Fibroblast of peridontal ligament (primary cell): ENCODE data around the gene PABPC3.

ENCODE experiments used
- DNase-seq: peaks from one replicate; pipeline ENCODE4 v3.0.0-alpha.2; 2010; ENCODE audit errors: extremely low read depth

PABPC3 gene

DNA sequence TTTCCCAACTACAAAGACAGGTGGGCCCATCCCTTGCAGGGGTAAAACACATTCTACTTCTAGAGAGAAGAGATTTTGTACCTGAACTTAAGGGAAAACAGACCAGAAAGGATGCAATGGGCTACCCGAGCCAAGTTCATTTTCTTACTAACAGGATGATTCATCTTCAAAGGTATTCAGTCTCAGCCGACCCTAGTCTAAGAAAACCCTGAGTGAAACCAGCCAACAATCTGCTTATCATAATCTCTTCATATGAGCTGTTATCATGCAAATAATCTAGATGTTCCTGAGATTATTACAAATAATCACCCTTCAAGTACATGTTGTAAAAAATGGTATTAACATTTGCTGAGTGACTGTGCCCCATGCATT is 15.6 kb downstream of the PABPC3 start:
- DNase-seq = no peak

DNA sequence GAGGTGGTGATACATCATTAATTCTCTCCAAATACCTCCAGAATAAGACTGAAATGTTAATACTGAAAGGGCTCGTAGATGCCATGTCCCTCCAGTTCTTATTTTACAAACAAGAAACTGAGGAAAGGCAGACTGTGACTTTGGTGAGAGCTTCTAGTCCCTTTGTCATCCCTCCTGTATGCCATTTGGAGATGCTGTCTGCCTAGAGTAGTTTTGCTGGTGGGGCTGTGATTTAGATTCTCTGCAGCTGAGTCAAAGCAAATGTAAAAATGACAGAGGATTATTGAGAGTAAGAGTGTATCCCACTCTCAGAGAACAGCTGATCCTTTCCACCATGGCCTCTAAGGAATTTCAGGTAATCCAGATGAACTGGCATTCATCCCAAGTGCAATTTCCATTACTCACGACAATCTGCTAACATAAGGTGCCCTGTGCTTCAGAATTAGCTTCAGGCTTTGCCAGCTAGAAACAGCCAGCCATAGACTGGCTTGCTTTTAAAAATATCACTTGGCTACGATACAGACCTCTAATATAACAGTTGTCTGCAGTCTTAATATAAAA is 16.8 kb downstream of the PABPC3 start:
- no peak for DNase-seq

DNA sequence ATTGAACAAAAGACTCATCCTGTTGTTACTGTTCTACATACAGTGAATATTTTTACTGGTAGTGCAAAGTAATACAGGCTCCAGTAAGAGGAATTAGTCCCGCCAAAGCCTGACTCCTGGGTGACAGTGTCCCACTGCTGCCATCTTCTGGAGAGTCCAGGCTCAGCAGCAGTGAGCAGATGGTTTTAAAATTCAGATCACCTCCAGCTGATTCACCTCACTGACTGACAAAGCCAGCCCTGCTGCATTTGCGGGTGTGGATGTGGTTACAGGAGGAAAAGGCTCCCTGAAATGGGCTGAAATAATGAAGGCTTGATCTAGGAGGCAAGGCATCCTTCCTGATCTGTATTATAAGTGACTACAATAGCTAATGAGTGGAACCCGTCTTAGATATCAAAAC is 18.3 kb downstream of the PABPC3 start:
- peak; percentile 73 for DNase-seq

DNA sequence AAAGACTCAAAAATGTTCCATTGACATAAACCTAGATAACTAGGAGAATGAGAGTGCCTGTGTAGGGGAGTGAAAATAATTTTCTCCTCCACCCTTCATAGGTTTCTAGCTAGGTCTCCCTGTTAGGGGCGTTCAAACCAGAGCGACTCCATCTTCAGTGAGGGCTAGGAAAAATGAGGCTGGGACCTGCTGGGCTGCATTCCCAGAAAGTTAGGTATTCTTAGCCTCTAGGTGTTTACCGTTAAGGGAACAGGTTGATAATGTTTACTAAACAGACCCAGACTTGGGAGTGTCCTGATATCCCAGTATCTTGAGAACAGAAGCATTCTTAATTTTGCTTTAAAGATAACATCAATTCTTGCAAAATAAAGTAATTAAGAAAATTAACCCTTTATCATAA is 20.1 kb downstream of the PABPC3 start:
- no peak for DNase-seq

DNA sequence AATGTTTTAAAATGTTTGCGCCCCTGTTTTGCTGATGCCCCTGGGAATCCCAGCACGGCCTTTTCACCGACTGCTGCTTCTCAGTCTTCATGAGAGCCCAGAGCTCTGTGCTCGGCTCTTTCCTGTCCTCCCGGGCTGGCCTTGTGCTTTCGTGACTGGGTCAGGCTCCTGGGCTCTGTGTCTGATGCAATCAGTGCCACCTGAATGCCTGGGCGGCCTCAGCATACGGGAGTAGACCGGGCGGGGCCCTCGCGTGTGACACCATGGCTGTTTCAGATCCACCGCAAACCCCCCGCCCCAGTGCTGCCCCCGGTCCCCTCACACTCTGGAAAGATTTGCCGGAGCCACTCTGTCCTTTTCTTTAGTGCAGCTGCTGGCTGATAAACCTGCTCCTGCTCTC is 21.4 kb downstream of the PABPC3 start:
- DNase-seq = no peak

DNA sequence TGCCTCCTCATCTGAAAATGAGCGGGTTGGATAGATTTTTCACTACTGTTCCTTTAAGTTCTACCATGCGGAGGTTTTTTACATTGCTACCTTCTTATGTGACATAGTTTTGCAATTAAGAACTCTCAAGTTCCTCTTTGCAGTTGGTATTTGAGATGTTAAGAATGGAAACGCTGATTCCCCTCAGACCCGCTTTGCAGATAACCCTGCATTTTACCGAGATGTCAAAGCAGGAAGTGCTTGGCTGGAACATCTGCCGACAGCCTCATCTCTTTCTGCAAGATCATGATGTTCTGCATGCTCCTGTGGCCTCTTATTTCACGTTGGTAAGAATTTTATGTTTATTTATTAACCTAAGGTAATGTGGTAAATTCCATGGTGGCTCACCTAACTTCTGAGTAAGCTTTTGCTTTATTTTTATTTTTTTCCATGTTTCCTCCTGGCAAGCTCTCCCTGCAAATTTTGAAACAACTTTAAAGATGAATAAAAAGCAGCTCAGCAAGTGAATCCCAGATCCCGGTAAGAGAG is 22.5 kb downstream of the PABPC3 start:
- no peak for DNase-seq

DNA sequence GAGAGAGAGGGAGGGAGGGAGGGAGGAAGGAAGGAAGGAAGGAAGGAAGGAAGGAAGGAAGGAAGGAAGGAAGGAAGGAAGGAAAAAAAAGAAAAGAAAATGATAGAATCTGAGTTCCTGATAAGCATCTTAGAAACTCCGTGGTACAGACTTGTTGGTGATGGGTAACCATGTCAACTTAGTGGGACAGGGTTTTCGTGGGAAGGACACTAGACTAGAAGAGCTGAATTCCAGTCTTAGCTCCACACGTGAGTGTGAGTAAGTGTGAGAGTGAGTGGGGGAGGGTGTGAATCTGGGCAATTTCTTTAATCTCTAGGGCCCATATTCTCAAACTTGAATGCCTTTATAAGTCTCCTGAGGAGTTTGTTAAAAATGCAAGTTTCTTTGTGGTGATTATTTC is 35.0 kb downstream of the PABPC3 start:
- no peak for DNase-seq

DNA sequence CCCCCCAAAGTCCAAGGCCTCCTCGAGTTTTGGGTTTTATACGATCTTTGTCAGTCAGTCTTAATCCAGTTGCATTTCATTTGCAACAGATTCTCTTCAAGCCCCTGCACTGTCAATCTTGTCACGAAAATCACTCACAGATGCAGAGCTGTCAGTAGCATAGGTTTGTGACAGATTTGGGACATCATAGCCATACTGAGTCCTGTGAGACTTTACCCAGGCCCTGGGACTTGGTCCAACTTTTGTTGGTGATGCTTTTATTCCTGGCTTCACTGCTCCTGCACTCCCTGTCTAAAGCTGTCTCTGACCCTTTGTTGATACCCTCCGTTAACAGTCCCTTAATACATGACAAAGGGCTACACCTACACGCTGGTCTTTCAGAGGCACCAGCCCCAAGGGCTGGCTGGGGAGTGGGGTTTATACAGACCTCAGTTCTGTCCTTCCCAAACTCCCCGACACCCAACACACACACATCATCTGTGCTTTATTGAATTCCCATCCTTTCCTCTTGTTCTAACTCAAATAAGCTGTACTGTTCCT is 36.0 kb downstream of the PABPC3 start:
- no peak for DNase-seq

DNA sequence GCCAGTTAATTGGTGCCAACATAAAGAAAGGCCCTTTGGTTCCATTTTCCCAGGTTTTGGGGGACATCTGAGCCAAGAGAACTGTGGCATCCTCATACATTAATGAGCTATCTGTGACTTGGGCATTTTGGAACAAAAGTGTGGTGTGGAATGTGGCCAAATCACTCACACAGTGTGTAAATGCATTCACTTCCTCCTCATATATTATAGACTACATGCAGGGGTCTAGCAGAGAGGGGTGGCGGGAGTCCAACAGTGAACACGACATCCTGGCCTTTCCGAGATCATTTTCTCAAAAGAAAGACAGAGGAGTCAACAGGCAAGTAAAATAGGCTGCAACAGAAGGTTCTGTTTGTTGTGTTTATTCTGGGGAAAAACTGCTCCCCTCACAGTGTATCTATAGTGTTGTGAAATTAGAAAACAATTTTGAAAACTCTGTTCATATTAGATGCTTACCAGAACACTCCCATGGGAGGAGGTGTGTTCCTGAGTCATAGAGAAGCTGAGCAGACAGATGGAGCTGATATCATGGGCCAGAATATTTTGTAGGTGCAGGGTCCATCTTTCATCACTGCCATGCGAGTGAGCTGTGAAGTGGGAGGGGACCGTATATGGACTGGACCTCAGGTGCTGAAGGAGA is 36.9 kb downstream of the PABPC3 start:
- DNase-seq = no peak

DNA sequence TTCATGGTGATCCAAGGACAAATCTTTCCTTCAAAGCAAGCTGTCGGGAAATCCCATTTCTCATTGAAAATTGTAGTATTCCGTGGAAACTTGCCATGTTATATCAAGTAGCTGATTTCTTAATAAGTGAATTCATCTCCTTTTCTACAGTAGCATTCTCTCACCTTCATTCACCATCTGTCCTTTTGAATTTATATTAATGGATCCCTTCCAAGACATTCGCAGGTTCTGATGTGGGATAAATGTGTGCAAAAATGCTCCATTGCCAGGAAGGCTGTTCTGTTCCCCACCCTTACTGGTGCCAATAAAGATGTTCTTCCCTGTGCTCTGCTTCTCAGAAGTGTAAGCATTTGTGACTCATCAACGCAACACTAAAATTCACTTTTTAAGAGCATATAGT is 40.0 kb downstream of the PABPC3 start:
- DNase-seq = no peak

DNA sequence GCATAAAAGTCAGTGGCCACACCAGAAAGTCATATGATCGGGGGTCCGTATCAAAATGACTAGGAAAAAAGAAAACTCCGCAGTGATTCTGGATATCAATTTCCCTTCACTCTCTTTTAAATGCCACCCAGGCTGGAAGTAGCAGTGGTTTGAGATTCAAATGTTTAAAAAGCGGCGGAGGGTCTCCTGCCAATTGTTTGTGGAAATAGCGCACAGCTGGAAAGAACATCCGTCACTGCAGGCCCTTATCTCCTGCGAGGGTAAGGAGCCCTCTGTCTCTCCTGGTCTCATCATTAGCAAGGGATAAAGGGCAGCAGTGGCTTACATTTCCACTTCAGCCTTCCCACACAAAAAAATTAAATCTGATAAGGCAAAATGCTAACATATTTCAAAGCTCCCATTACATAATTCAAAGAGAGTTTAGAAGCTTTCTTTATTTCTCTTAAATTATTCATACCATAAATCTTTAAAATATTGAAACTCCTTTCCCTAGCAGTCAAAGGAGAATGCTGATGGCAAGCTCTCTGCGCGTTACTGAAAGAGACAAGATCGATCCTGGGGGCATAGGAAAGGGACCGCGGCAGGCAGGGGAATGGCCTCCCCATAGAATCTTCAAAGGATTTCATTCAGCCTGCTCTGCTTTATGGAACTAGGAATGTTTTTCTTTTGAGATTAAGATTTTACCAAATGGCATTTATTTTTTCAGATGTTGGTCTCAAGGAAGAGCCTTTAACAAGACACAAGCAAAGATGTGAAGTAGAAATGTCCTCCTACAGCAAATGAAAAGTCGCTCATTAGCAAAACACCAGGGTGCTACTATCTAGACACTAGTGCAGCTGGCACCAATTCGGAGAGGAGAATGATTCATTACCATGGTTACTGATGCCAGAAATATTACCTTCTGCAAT is 41.2 kb downstream of the PABPC3 start:
- DNase-seq = no peak

DNA sequence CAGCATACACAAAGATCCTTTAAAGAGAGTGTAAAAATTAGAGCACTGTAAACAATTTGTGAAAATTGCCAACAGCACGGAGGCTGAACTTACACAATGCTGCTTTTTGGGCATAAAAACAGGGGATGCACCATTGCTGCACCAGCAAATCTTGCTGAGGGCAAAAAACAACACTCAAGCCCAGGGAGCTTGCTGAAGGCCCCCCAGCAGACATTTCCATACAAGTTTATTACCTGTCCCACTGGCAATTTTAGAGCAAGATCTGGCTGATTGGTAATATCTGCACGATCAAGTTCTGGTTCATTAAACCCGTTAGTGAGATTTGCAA is 41.8 kb downstream of the PABPC3 start:
- no peak for DNase-seq

DNA sequence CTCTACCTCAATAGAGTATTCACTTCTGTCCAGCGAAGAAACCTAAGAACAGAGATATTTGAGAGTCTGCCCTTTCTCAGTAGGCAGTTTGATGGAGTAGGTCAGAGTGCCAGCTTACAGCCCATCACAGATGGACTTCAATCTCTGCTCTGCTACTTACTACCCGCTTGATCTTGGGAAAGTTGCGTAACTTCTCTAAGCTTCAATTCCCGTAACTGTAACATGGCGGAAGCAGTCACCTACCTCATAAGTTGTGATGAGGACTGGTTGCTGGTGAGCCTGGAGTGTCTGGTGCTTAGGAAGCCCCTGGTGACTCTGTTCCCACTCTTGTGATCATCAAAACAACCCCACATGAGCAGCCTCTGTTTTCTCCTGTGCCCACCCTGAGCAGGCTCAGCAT is 45.1 kb downstream of the PABPC3 start:
- no peak for DNase-seq

DNA sequence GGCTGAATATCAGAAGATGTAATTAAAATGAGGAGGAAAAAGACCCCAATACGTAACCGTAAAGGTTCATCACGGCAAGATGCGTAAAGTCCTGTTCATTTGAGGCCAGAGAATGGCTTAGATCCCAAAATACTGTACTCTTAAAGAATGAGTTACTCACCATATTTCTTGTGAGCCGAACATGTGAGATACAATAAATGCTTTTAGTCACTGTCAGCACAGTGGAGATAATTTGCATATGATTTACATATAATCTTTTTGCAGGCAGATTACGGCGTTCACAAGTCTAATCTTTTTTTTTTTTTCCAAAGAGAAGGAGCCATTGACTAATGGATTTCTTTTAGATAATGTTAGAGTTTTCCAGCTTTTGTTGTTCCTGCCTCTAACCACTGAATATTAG is 47.8 kb downstream of the PABPC3 start:
- no peak for DNase-seq

DNA sequence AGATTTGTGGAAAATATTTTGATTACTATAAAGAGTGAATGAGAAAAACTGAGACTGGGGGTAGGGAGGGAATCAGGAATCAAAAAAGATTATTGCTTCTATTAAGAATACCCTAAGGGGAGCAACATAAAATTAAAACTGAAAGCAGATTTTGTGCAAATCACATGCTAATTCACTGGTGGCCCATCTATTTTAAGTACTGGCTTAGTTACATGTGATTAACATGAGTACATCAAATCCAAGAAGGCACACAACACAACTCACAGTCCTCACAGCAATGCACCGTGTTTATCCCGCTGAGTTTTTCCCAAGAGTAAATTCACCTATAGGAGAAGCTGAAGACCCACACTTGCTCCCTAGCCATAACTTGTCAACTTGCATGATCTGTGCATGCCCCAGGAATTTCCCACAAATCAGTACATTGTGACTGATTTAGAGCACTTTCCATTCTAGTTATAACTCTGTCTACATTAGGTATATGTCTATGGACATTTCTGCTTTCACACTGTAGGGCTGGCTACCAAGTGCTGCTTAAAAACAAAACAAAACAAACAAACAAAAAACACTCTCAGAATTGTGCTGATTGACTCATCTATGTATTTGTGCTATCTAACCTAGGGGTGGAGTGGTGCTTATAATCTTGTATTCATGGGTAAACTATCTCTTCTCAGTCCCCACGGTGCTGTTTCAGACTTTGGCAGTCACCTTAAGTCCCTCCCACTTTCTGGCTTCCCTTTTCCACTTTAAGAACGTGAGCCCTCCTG is 51.9 kb downstream of the PABPC3 start:
- no peak for DNase-seq

DNA sequence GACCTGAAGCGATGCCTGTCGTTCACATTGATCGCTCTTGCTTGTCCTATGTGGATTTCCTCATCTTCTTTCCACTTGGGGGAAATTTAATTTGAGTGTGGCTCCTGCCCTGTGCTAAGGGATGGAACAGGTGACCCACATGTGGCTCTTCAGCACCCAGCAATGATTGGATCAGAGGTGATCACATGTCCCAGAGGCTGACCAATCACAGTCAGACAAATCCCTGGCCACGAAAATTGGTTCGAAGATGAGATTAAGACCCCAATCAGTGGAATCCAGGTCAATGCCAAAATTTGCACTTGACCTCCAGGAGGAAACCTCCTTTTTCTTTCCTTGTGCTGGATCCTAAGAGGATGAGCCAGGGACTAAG is 52.5 kb downstream of the PABPC3 start:
- no peak for DNase-seq
